ENCODE measurements around the gene SCARB1.

SCARB1 gene

GRCh38 chr12:124770728-124771127, 92.9 kb downstream of the SCARB1 start:
- DNase-seq, result no peak

GRCh38 chr12:124769881-124770512, 93.7 kb downstream of the SCARB1 start:
- no peak for DNase-seq

GRCh38 chr12:124769163-124769530, 94.5 kb downstream of the SCARB1 start:
- DNase-seq, result no peak

- no peak for DNase-seq
These were observed 95.1 kb downstream of the SCARB1 start for GRCh38 chr12:124768452-124769162.

- no peak for DNase-seq
These were observed 96.4 kb downstream of the SCARB1 start for GRCh38 chr12:124767066-124767821.

GRCh38 chr12:124766727-124767065, 97.0 kb downstream of the SCARB1 start:
- DNase-seq, result no peak

- no peak for DNase-seq
These were observed 97.8 kb downstream of the SCARB1 start for GRCh38 chr12:124765581-124766489.

GRCh38 chr12:124764870-124765580, 98.6 kb downstream of the SCARB1 start:
- no peak for DNase-seq

- no peak for DNase-seq
These were observed 99.2 kb downstream of the SCARB1 start for GRCh38 chr12:124764451-124764850.

GRCh38 chr12:124763594-124763979, 100.1 kb downstream of the SCARB1 start:
- DNase-seq, result no peak

- no peak for DNase-seq
These were observed 100.7 kb downstream of the SCARB1 start for GRCh38 chr12:124762791-124763593.

GRCh38 chr12:124762384-124762783, 101.3 kb downstream of the SCARB1 start:
- no peak for DNase-seq

GRCh38 chr12:124761871-124762270, 101.8 kb downstream of the SCARB1 start:
- DNase-seq, result no peak

- no peak for DNase-seq
These were observed 102.6 kb downstream of the SCARB1 start for GRCh38 chr12:124761056-124761455.

GRCh38 chr12:124760560-124760959, 103.1 kb downstream of the SCARB1 start:
- DNase-seq, result no peak

- no peak for DNase-seq
These were observed 103.7 kb downstream of the SCARB1 start for GRCh38 chr12:124759841-124760503.

GRCh38 chr12:124758266-124759220, 105.1 kb downstream of the SCARB1 start:
- DNase-seq, result no peak

- no peak for DNase-seq
These were observed 106.3 kb downstream of the SCARB1 start for GRCh38 chr12:124757329-124757728.

- no peak for DNase-seq
These were observed 106.9 kb downstream of the SCARB1 start for GRCh38 chr12:124756760-124757159.

- DNase-seq, result no peak
These were observed 107.5 kb downstream of the SCARB1 start for GRCh38 chr12:124756166-124756565.

Data from NCI-H2029 (cell line).